ENCODE data around the gene C1RL.

C1RL gene

GRCh38 chr12:7136071-7136470 is 27.1 kb upstream of the C1RL start:
- no peak for DNase-seq

DNA sequence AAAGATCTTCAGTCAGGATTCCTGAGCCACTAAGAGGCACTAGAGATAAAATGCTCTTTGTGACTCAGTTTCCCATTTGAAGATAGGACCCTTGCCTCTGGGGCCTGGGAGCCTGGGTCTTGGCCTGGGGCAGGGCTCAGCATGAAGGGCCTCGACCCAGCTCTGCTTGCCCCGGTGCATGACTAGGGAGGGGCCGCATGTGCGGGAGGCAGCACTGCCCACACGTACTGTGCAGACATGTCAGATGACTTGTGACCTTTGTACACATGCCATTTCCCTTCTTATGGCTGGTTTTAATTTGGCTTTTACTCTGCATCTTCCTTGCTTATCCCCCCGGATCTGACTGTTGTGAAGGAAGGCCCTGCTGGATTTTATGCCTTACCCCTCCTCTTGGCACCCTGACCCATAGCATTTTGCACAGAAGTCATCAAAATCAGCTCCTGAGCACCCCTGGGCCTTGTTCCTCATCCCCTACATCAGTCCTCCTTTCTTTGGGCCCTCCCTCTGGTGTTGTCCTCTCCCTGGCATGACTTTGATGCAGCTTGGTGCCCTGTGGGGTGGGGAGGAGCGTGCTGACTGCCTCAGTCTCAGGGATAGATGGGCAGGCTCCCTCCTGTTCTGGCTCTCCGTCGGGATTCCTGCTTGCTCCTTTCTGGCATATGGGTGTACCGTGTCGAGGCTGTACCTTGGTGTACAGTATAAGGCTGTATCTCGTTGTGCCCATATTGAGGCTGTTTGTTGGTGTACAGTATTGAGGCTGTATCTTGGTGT is 25.6 kb upstream of the C1RL start:
- no peak for DNase-seq

GRCh38 chr12:7131502-7131866 is 22.5 kb upstream of the C1RL start:
- peak; percentile 5 for DNase-seq

DNA sequence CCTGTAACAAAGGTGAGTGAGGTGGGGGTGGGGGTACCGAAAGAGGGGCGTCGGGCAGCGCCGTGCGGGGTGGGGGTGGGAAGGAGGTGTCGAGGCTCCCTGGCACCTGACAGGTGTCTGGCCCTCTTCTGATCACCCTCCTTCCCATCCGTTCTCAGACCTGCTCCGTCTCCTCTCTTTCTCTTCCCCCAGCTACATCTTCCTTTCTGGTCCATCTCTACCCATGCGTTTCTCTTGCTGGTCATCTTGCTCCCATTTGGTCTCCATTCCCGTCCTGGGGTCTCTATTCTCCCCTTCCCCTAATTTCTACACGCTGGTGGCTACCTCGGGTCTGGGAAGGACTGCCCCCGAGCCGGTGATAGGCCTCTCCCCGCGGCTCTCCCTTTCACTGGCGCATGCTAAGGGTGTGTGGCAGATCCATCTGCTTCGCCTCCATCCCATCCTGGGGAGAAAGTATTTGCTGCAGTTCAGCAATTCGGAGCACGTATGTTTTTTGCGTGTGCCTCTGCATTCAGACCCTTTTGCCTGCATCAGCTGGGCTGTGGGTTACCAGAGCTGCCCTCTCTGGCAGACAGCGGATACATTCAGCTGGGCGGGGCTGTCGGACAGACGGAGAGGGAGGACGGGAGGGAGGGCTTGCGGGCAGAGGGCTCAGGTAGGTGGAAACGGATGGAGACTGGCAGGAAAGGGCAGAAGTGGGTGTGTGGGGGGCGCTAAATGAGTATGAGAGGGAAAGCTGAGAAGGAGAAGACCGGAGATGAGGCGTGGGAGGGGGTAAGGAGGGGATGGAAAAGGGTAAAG is 21.9 kb upstream of the C1RL start:
- peak; percentile 45 for DNase-seq

GRCh38 chr12:7129872-7130691 is 21.1 kb upstream of the C1RL start, which contains the start of gene CLSTN3:
CLSTN3 (plus strand) TSS chr12:7130371; CDS start chr12:7130649, 278 bp downstream.
- DNase-seq: peak; percentile 90

DNA sequence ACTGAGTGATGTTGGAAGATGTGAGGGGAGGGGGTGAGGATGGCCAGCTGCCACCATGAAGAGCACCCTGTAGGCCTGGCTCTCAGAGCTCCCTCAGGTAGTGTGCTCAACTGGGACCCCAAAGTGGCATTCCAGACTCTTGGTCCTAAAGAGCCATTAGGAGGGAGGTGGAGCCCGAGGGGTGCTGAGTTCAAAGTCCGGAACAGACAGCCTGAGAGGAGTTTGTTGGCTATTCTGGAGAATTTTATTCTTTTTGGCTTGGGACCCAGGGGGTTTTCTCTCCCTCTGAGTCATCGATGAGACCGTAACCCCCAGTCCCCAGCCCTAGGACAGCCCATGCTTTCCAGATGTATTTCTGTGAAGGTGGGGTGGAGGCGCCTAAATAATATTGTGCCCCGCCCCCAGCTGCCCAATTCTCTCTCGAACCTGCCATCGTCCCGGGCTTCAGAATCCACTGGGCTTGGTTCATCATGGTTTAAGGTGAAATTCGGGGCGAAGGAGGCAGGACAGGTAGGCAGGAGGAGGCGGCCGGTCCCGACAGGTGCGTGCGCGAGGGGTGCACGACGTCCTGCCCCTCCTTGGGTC is 20.4 kb upstream of the C1RL start:
- peak; percentile 16 for DNase-seq

- no peak for DNase-seq
These were observed 19.8 kb upstream of the C1RL start, which contains the start of gene RBP5 for GRCh38 chr12:7128681-7129286. RBP5 (minus strand) TSS chr12:7128889; CDS start chr12:7128775, 114 bp downstream.

GRCh38 chr12:7127916-7128626 is 19.1 kb upstream of the C1RL start:
- DNase-seq: no peak

GRCh38 chr12:7125632-7126227 is 16.7 kb upstream of the C1RL start:
- DNase-seq: no peak

DNA sequence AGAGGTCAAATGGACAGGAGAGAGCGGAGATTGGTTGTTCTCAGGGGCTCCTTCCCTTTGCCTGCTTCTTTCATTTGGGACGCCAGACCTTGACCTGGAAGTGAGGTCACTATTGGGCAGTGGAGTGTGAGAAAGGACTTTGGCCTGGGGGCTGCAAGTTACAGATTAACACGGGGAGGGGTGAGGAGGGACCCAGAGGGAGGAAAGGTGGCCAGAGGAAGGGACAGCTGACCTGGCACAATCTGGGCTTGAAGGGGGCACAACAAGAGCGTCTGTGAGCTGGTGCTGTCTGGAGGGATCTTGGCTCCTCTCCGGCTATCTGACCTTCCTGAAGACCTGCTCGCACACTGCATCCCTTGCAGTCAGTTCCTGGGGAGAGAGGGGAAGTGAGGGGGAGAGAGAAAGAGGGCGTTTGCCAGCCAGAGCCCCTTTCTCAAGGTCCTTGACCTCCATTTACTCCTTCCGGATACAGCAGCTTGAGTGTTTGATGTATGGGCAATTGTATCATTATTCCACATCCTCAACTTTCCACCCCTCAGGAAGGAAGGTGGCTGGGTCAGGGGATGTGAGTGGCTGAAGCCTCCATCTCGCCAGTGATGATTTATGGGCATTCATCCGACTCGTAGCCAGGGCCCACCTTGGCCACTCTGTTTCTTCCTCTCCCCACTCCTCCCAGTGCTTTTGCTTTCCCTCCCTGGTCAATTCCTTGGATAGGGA is 14.9 kb upstream of the C1RL start:
- no peak for DNase-seq

DNA sequence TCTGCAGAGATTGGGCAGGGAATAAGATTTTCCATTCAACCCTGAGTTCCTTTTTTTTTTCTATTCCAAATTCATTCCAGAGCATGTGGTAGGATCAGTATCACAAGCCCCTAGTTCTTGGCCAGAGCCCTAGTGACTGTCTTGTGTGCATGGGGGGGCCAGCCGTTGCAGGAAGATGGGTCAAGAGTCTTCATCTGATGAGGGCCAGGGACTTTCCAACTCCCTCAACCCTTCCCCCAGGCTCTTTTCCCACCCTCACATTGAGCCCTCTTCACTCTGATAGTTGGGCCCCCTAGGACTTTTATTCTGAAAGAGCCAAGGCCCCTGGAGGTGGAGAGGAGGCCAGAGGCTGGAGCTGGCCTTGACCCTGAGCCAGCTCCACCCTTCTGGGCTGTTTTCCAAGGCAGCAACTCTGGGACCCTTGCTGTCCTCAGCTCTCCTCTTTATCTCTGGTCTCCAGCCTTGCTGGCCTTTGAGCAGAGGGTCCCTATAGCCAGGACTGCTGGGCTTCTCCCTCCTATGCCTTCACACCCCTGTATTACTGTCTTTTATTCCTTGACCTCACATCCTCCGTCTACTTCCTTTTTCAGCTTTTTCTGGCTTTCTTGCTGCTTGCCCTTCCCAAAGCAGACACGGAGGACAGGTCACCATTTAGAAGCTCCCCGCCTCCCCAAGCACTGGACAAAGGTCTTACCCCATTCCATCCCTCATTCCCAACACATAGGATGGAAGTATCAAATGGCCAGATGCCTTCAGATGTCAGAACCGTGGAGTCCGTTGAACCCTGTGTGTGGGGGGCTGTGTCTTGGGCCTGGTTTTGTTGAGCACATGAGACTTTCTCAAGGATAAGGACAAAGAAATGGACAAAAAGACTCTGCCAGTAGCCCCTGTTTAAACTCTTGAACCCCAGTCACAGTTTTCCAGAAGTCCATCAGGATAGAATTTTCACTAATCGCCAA is 14.1 kb upstream of the C1RL start:
- DNase-seq: no peak

DNA sequence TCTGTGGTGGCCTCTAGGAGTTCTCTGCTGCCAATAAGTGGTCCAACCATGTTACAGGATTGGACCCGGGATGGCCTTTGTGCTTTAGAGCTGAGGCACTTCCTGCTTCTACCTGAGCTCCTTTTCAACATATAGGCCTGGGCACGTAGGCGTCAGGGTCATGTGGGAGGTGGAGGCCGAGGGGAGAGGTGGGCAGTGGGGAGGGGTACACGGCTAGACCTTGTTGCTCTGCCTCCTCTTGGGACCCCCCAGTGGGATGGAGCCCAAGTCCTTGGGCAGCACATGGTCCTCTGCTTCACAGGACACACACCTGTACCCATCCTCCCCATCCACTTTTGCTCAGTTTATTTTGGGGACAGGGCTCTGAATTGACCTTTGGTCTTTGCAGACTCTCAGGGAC is 12.3 kb upstream of the C1RL start:
- DNase-seq: no peak

DNA sequence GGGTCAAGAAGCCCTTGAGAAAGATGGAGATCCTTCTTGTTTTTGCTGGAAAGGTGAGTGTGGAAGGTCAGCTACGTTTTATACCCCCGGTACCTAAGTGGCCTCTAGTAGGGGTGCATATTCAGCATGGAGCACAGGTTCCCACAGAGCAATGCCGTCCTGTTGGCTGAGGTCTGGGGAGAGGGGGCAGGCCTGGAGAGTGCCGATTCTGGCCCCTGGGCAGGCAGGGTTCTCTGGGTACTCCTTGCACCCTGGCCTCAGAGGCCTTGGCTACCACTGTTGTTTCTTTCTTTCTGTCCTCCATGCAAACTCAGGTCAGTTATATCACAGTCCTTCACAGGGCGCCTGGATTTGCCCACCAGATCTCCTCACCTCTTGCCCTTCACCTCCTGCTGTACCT is 11.2 kb upstream of the C1RL start:
- no peak for DNase-seq

DNA sequence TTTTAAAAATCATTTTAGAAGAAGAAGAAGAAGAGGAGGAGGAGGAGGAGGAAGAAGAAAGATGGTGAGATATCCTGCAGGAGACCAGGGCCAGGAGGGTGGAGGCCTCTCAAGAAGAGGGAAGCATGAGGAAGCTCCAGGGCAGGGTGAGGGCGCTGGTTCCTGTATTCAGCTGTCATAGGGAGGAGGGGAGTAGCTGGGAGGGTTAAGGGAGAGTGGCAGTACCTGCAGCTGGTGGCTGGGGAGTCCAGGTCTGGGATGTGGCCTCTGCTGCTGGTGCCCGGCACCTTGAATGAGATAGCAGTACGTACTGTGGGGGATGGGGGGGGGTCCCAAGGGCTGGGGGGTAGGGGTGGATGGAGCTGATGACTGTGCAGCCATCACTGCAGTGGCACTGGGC is 9.9 kb upstream of the C1RL start:
- no peak for DNase-seq

GRCh38 chr12:7117670-7118069 is 8.7 kb upstream of the C1RL start:
- no peak for DNase-seq

DNA sequence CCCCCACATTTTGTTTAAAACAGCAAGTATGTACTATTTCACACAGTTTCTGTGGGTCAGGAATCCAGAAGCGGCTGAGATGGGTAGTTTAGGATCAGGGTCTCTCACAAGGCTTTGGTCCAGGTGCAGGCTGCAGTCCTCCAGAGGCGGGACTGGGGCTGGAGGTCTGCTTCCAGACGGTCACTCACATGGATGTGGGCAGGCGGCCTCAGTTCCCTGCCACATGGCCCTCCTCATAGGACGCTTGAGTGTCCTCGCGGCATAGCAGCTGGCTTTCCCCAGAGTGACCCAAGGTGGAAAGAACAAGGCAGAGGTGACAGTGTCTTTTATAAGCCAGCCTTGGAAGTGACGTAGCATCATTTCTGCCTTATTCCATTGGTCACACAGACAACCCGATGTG is 7.9 kb upstream of the C1RL start:
- no peak for DNase-seq

GRCh38 chr12:7116196-7116595 is 7.2 kb upstream of the C1RL start:
- DNase-seq: no peak

GRCh38 chr12:7114851-7115250 is 5.8 kb upstream of the C1RL start:
- DNase-seq: no peak

DNA sequence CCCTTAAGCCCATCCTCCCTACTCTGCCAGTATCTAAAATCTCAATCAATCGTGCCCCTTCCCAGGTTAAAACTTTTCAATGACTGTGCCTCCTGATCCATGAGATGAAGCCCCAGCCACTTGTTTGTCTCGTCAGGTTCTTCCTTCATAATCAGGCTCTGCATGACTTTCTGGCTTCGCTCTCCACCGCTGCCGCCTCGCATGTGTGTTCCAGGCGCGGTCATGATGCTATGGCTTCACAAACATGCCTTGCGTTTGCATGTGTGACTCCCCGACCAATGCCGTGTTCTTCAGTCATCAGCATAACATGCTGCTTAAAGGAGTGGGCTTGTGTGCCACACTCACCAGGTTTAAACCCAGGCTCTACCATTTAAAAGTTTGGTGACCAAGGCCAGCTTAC is 5.0 kb upstream of the C1RL start:
- no peak for DNase-seq

All from CD4-positive, alpha-beta T cell treated with Interleukin-4 for 4 hours (primary cell).